ENCODE measurements around the gene STOM.

The STOM gene

GRCh38 chr9:121307976-121308375 lies 62.1 kb downstream of the STOM start:
- H3K4me3 ChIP-seq (ENCODE audit: low read depth in 1 of 5, low read length in 5 of 5): no peak overlapping the region
- peak overlapping the region; percentile 60 for H3K27ac ChIP-seq (ENCODE audit: low read depth, low read length)
- no peaks in the 10 kb centered on the region for H3K9me3 ChIP-seq (ENCODE audit: control insufficient read depth in 5 of 5, low read length in 5 of 5)
- no peak overlapping the region for H3K9ac ChIP-seq (ENCODE audit: low read length in 5 of 5)
- no peaks in the 10 kb centered on the region for H3K27me3 ChIP-seq (ENCODE audit: control insufficient read depth in 5 of 5, insufficient read depth in 4 of 5, low read length in 5 of 5)
- H3K36me3 ChIP-seq (ENCODE audit: control insufficient read depth in 5 of 5, insufficient read depth in 5 of 5, low read length in 5 of 5): peaks cover 19 to 97% (median 87%) of the 10 kb centered on the region in 5 donors
- peaks cover 26 to 75% (median 68%) of the 10 kb centered on the region in 5 donors for H3K4me1 ChIP-seq (ENCODE audit: control insufficient read depth in 5 of 5, insufficient read depth in 5 of 5, low read length in 5 of 5)

- Histone ChIP-seq H3K4me3 (ENCODE audit: low read depth in 1 of 5, low read length in 5 of 5) (peak overlapping the region; percentile 37 to 97 (median 78)), H3K27me3 (ENCODE audit: control insufficient read depth in 5 of 5, insufficient read depth in 4 of 5, low read length in 5 of 5) (no peaks in the 10 kb centered on the region), H3K9me3 (ENCODE audit: control insufficient read depth in 5 of 5, low read length in 5 of 5) (no peaks in the 10 kb centered on the region), H3K9ac (ENCODE audit: low read length in 5 of 5) (peak overlapping the region in 4 of 5 donors; percentile 15 to 38 (median 30)), H3K36me3 (ENCODE audit: control insufficient read depth in 5 of 5, insufficient read depth in 5 of 5, low read length in 5 of 5) (peaks cover 15 to 85% (median 75%) of the 10 kb centered on the region in 5 donors), H3K4me1 (ENCODE audit: control insufficient read depth in 5 of 5, insufficient read depth in 5 of 5, low read length in 5 of 5) (peaks cover 31 to 87% (median 80%) of the 10 kb centered on the region in 5 donors), H3K27ac (ENCODE audit: low read depth, low read length) (peak overlapping the region; percentile 91)
Measured at GRCh38 chr9:121305269-121305994, 64.6 kb downstream of the STOM start.

- Histone ChIP-seq H3K4me1 (ENCODE audit: control insufficient read depth in 5 of 5, insufficient read depth in 5 of 5, low read length in 5 of 5) (peaks cover 35 to 88% (median 83%) of the 10 kb centered on the region in 5 donors), H3K27ac (ENCODE audit: low read depth, low read length) (peak overlapping the region; percentile 91), H3K4me3 (ENCODE audit: low read depth in 1 of 5, low read length in 5 of 5) (peak overlapping the region; percentile 42 to 97 (median 78)), H3K9me3 (ENCODE audit: control insufficient read depth in 5 of 5, low read length in 5 of 5) (no peaks in the 10 kb centered on the region), H3K9ac (ENCODE audit: low read length in 5 of 5) (peak overlapping the region in 4 of 5 donors; percentile 8 to 38 (median 27)), H3K27me3 (ENCODE audit: control insufficient read depth in 5 of 5, insufficient read depth in 4 of 5, low read length in 5 of 5) (no peaks in the 10 kb centered on the region), H3K36me3 (ENCODE audit: control insufficient read depth in 5 of 5, insufficient read depth in 5 of 5, low read length in 5 of 5) (peaks cover 9 to 78% (median 68%) of the 10 kb centered on the region in 5 donors)
Measured at GRCh38 chr9:121304707-121305106, 65.3 kb downstream of the STOM start.

DNA sequence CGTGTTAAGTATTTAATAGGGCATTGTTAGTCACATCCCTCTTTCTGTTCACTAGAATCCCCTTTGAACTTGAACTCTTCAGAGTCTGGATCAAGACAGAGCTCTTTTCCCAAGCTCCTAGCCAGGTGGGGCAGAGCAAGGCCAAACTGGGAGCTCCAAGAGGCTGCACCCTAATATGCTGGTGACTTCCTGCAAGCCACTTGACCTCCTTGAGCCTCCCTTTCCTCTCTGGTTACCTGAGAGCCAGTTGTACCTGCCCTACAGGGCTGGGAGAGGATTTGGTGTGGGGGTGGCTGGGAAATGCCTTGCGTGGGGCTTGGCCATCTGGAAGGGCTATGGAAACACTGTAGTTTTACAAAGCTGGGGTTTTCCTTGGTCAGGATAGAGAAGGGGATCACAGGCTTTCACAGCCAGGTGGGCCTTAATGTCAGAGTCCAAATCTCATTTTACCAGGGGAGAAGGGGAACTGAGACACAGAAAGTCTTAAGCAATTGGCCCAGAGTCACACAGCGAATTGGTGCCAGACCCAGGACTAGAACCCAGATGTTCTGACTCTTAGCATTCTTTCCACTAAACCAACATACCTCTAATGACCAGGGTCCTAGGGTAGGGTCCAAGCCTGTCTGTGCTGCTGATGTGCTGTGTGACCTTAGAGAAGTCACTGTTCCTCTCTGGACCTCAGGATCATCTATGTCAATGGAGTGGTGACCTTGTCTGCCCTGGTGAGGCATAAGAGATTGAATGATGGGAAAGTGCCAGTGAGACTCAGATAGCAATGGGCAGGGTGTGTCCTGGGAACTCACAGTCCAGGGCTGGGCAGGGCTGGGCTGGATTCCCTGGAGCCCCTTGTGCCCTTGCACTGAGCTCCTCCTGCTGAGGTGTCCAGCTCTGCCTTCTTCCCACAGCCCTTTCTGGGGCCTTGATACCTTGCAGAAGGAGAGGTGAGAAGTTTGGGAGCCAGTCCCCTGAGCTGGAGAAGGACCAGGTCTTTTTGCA lies 66.3 kb downstream of the STOM start:
- no peaks in the 10 kb centered on the region for H3K27me3 ChIP-seq (ENCODE audit: control insufficient read depth in 5 of 5, insufficient read depth in 4 of 5, low read length in 5 of 5)
- peaks cover 33 to 88% (median 84%) of the 10 kb centered on the region in 5 donors for H3K4me1 ChIP-seq (ENCODE audit: control insufficient read depth in 5 of 5, insufficient read depth in 5 of 5, low read length in 5 of 5)
- peak overlapping the region; percentile 42 to 97 (median 78) for H3K4me3 ChIP-seq (ENCODE audit: low read depth in 1 of 5, low read length in 5 of 5)
- H3K27ac ChIP-seq (ENCODE audit: low read depth, low read length): peak overlapping the region; percentile 91
- H3K9ac ChIP-seq (ENCODE audit: low read length in 5 of 5): peak overlapping the region in 4 of 5 donors; percentile 2 to 58 (median 20)
- H3K9me3 ChIP-seq (ENCODE audit: control insufficient read depth in 5 of 5, low read length in 5 of 5): no peaks in the 10 kb centered on the region
- H3K36me3 ChIP-seq (ENCODE audit: control insufficient read depth in 5 of 5, insufficient read depth in 5 of 5, low read length in 5 of 5): peaks cover 9 to 68% (median 58%) of the 10 kb centered on the region in 5 donors

GRCh38 chr9:121302786-121303185 lies 67.3 kb downstream of the STOM start:
- no peaks in the 10 kb centered on the region for H3K9me3 ChIP-seq (ENCODE audit: control insufficient read depth in 5 of 5, low read length in 5 of 5)
- H3K9ac ChIP-seq (ENCODE audit: low read length in 5 of 5): peak overlapping the region in 4 of 5 donors; percentile 3 to 80 (median 32)
- peak overlapping the region; percentile 91 for H3K27ac ChIP-seq (ENCODE audit: low read depth, low read length)
- H3K27me3 ChIP-seq (ENCODE audit: control insufficient read depth in 5 of 5, insufficient read depth in 4 of 5, low read length in 5 of 5): no peaks in the 10 kb centered on the region
- peaks cover 9 to 59% (median 50%) of the 10 kb centered on the region in 5 donors for H3K36me3 ChIP-seq (ENCODE audit: control insufficient read depth in 5 of 5, insufficient read depth in 5 of 5, low read length in 5 of 5)
- peaks cover 36 to 89% (median 86%) of the 10 kb centered on the region in 5 donors for H3K4me1 ChIP-seq (ENCODE audit: control insufficient read depth in 5 of 5, insufficient read depth in 5 of 5, low read length in 5 of 5)
- H3K4me3 ChIP-seq (ENCODE audit: low read depth in 1 of 5, low read length in 5 of 5): peak overlapping the region; percentile 78 to 97 (median 80)

GRCh38 chr9:121302341-121302740 lies 67.7 kb downstream of the STOM start:
- Histone ChIP-seq H3K4me3 (ENCODE audit: low read depth in 1 of 5, low read length in 5 of 5) (peak overlapping the region; percentile 78 to 97 (median 80)), H3K9me3 (ENCODE audit: control insufficient read depth in 5 of 5, low read length in 5 of 5) (no peaks in the 10 kb centered on the region), H3K4me1 (ENCODE audit: control insufficient read depth in 5 of 5, insufficient read depth in 5 of 5, low read length in 5 of 5) (peaks cover 36 to 89% (median 86%) of the 10 kb centered on the region in 5 donors), H3K36me3 (ENCODE audit: control insufficient read depth in 5 of 5, insufficient read depth in 5 of 5, low read length in 5 of 5) (peaks cover 9 to 54% (median 45%) of the 10 kb centered on the region in 5 donors), H3K27me3 (ENCODE audit: control insufficient read depth in 5 of 5, insufficient read depth in 4 of 5, low read length in 5 of 5) (no peaks in the 10 kb centered on the region), H3K27ac (ENCODE audit: low read depth, low read length) (peak overlapping the region; percentile 91), H3K9ac (ENCODE audit: low read length in 5 of 5) (peak overlapping the region in 3 of 5 donors; percentile 3 to 80 (median 54))

DNA sequence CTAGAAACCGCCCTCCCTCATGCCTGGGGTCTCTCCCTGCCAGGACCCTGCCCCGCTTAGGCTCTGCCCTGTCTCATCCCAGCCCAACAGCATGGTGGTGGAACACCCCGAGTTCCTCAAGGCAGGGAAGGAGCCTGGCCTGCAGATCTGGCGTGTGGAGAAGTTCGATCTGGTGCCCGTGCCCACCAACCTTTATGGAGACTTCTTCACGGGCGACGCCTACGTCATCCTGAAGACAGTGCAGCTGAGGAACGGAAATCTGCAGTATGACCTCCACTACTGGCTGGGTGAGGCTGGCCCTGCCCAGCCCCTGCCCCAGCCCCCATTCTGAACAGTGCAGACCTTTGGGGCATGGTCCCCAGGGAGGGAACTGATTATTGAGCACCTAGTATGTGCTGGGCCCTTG lies 68.2 kb downstream of the STOM start:
- Histone ChIP-seq H3K4me1 (ENCODE audit: control insufficient read depth in 5 of 5, insufficient read depth in 5 of 5, low read length in 5 of 5) (peaks cover 36 to 93% (median 89%) of the 10 kb centered on the region in 5 donors), H3K27ac (ENCODE audit: low read depth, low read length) (peak overlapping the region; percentile 91), H3K4me3 (ENCODE audit: low read depth in 1 of 5, low read length in 5 of 5) (peak overlapping the region; percentile 78 to 97 (median 80)), H3K27me3 (ENCODE audit: control insufficient read depth in 5 of 5, insufficient read depth in 4 of 5, low read length in 5 of 5) (no peaks in the 10 kb centered on the region), H3K9me3 (ENCODE audit: control insufficient read depth in 5 of 5, low read length in 5 of 5) (no peaks in the 10 kb centered on the region), H3K9ac (ENCODE audit: low read length in 5 of 5) (peak overlapping the region in 4 of 5 donors; percentile 31 to 82 (median 67)), H3K36me3 (ENCODE audit: control insufficient read depth in 5 of 5, insufficient read depth in 5 of 5, low read length in 5 of 5) (peaks cover 9 to 50% (median 44%) of the 10 kb centered on the region in 5 donors)

DNA sequence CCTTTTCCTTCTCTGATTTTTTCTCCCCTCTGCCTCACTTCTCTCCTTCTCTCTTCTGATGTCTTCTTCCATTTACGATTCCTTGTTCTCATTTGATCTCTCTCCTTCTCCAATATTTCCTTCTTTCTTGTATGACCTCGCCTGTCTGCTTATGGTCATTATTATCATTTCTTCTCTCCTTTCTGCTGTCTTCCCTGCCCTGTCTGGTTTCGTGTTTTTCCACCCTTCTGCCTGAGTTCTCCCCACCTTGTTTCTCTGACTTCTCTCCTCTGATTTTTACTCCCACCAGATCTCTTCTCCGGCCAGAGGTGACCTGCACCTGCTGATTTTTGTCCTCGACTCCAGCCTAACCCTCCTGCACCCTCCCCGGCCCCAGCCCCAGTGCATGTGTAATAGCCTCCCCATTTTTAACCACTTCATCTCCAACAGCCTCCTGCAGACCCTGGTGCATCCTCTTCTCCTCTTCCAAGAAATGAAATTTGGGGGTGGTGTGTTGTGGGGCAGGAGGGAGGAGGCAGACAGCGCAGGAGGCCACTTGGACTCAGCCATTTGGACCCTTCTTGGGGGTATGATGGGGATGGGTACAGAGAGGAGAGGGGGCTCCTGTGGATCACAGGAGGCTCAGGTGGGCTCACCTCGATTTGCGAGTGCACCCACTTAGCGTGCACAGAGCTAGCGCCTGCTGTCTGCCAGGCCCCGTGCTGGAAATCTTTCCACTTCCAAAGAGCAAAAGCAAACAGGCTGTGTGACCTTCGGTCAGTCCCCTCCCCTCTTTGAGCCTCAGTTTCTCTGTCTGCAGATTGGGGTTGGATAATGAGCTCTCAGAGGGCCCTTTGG lies 69.5 kb downstream of the STOM start:
- Histone ChIP-seq H3K27ac (ENCODE audit: low read depth, low read length) (peak overlapping the region; percentile 91), H3K4me3 (ENCODE audit: low read depth in 1 of 5, low read length in 5 of 5) (peak overlapping the region; percentile 78 to 97 (median 80)), H3K27me3 (ENCODE audit: control insufficient read depth in 5 of 5, insufficient read depth in 4 of 5, low read length in 5 of 5) (no peaks in the 10 kb centered on the region), H3K4me1 (ENCODE audit: control insufficient read depth in 5 of 5, insufficient read depth in 5 of 5, low read length in 5 of 5) (peaks cover 43 to 97% (median 96%) of the 10 kb centered on the region in 5 donors), H3K36me3 (ENCODE audit: control insufficient read depth in 5 of 5, insufficient read depth in 5 of 5, low read length in 5 of 5) (peaks cover 4 to 41% (median 38%) of the 10 kb centered on the region in 5 donors), H3K9me3 (ENCODE audit: control insufficient read depth in 5 of 5, low read length in 5 of 5) (no peaks in the 10 kb centered on the region), H3K9ac (ENCODE audit: low read length in 5 of 5) (peak overlapping the region; percentile 73 to 98 (median 82))

Measured in subcutaneous abdominal adipose tissue (tissue), 5 donors.